IPS DF 4.7 (cell line): ENCODE results near the gene CHMP4B.

Experiments used
- DNase-seq: peaks from one replicate; pipeline ENCODE4 v3.0.0-alpha.2; 2013; ENCODE audit warnings: low spot score; ENCODE audit errors: extremely low read depth

Gene CHMP4B

DNA sequence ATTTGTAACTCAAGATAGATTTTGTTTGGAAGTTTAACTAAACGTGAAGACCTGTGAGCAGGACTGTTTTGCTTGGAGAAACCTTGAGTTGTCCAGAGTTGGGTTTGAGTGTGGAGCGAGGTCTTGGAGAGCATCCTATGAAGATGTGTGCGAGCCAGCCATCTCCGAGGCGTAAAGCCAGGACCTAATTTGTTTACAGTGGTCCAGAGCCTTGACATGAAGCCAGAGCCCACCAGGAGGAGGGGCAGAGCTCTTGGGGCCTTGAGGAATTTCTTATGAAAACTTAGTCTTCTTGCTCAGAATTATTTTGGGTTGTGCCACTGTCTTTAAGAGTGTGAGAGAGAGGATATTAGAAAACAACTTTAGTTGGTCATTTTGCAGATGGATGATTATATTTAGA, 6.3 kb downstream of the CHMP4B start:
- DNase-seq, result no peak

DNA sequence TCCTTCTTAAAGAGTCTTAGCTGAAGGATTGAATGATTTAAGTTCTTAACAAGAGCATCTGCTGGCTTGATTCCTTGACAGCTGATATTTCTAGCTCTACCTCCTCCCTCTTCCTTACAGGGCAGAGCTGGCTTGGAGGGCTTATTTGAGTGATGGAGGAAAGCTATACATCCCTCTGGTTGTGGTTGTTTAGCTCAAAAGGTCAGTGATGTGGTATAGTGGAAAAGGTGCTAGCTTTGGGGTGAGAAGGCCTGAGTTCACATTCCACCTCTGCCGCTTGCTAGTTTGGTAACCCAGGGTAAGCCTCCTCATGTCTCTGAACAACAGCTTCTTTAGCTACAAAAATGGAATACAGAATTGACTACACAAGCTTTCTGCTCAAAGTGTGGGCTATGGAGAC, 8.3 kb downstream of the CHMP4B start:
- no peak for DNase-seq

DNA sequence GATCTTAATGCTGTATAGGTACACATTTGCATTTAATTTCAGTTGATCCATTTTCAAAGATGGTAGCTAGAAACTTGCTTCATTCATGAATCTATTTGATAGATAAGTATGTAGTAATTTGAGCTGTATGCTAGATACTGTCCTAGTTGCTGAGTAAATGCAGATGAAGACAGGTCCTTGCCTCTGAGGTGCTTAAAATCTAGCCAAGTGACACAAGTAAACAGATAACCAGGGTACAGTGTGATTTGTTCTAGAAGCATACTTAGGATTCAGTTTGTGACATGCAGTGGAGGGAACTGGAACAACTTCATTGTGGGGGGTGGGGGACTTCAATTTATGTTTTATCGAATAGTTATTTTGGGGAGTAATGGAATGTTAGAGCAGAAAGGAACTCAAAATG, 9.2 kb downstream of the CHMP4B start:
- DNase-seq, result no peak

DNA sequence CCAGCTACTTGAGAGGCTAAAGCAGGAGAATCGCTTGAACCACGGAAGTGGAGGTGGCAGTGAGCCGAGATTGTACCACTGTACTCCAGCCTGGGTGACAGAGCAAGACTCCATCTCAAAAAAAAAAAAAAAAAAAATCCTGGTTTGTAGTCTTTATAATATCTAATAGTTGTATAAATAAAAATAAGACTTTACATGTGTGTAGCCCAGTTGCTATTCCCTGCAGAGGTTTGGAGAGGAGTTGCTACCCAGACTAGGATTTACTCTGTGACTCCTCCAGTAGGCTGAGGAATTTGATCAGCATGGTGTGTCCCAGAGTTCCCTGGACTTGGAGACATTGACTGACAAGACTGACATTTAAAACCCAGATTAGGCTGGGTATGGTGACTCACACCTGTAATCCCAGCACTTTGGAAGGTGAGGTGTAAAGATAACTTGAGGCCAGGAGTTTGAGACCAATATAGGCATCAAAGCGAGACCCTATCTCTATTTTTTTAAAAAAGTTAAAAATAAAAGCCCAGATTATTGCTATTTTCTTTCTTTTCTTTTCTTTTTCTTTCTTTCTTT, 10.2 kb downstream of the CHMP4B start:
- DNase-seq, result no peak

DNA sequence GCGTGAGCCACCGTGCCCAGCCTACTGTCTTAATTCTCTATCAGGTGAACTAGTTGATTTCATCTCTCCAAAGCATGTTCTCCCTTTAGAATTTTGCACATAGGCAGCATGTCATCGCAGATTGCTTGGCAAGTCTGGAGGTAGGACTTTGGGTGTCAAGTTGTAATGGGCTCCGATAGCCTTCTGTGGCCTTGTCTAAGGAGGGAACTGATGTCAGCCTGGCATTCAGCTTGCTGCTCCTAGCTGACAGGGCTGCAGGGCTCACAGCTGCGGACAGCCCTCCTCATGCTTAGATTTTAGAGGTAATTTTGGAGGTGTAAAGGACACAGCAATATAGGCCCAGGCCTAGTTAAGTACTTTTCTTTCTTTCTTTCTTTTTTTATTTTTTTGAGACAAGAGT, 11.3 kb downstream of the CHMP4B start:
- no peak for DNase-seq

DNA sequence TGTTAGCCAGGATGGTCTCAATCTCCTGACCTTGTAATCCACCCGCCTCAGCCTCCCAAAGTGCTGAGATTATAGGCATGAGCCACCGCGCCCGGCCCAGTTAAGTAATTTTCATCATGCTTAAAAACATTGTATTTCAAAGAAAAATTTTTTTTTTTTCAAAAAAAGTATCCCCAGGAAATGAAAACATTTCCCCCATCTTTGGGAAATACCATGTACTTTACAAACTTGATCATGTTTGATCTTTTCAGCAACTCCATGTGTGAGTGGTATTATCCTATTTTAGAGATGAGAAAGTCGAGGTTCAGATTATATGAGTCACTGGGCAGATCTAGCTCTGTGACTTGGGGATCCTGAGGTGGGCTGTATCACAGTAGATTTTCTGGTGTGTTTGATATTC, 11.8 kb downstream of the CHMP4B start:
- DNase-seq, result no peak

DNA sequence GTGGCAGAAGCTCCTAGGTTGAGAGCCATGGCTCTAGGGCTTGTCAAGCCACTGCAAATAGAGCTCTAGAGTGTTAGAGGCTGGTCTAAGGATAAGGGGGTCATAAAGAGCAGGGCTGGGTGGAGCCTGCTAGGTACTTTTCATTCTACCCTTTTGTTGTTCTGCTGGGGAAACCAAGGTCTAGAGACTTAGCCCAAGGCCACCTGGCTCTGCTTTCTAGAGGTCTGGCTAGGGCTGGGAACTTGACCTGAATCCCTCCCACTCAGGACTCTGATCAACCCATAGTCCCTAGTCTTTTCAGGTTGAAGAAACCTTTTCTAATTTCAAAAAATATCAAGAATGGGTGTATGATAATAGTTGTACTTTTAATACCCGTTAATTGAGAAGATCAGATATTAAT, 13.7 kb downstream of the CHMP4B start:
- DNase-seq, result no peak

DNA sequence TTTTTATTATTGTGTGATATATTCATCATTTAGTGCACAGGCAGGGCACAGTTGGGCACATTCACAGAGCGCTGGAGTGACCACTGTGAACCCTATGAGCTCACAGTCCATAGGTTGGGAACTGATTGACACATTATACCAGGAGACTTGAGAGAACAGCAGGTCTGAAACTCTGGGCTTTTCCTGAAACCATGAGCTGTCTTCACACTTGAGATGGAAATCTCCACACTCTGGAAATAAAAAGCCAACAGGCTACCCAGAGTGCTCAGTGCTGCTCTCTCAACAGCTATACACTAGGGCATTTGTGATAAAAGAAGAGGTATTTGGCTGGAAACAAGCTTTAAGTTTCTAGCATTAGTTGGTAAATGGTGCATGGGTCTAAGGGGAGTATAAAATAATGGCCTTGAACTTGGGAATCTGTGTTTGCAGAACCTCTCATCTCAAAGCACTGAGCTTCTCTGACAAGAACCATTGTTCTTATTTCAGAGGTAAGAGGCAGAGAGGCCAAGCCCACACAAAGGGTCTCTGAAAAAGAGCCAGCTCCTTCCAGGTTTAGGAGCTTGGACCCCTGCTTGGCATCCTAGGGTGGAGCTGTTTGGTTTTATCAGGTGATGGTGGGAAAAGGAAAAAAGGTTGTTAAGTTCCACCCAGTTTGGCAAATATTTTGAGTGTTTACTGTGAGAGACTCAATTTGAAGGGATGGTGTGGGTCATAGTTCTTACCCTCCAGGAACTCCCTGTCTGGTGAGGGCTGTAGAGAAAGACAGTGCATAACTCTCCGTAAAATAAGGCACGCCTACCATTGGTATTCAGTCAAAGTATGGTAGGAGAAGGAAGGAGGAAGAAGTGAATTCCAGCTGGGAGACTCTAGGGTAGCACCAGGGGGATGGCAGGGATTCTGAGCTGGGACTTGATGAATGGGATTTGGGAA, 14.5 kb downstream of the CHMP4B start:
- DNase-seq, result no peak

DNA sequence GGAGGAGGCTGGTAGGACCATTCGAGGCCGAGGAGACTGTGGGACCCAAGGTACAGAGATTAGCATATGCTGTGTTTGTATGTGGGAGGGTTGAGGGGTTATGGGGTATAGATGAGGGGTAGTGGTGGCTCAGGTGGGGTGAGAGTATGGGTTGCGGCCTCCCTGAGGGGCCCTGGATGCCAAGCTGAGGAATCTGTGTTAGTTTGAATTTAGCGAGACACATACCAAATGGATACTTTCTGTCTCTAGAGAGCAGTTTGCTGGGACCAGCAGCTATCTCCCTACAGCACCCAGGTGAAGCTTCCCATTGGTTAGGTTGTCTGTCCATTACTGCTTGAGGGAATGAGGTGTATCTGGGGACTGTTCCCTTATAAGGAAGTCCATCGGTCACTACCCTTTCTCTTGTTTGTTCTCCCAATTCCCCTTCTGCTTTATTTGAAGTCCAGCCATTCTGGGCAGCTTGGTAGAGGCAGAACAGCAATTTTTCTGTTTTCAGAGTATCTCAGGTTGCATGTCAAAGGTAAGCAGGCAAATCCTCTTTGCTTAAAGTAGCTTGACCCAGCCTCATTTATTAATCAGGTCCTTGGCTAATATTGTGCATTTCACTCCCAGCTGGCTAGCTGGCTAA, 15.2 kb downstream of the CHMP4B start:
- peak; percentile 49 for DNase-seq

DNA sequence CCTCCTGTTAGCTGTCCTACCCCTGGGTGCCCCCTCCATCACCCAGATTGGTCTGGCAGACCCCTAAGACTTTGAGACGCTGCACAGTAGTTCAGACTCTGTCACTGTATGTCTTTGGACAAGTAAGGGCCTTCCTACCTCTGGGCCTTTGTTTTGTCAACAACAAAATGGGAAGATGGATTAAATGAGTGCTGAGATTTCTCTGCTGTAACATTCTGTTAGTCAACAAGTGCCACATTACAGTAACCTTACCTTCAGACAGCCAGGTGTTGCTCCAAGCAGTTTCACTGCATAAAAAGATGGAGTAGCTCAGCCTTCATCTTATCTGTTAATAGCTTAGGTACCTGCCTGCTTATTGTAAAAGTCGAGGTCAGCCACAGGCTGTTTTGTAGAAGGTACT, 16.0 kb downstream of the CHMP4B start:
- DNase-seq, result no peak

DNA sequence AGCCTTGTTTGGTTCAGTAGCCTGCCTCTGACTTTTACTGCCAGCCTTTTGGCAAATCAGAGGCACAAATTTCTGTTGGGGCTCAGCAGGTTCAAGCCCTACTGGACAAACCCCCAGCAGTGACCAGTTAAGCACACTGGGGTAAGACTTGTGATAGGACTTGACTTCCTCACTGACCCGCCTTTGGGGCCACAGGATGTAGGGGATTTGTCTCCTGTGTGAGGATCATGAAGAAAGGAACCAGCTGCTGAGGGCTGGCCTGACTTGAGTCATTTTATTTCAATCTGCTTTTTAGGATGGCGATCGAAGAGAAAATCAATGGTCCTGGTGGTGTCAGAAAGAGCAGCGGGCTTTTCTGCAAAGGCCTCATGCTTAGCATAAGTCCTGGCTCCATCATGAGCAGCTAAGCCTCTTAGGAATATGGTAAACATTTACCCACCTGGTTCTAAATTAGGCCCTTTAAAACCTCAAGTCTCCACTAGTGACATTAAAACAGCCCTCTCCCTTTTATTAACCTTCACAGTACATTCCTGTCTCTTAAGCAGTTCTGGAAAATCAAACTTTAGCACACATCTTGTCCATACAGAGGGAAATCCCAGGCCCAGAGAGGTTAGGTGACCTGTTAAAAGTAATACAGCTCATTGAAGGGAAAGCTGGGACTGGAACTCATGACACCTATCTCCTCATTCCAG, 16.6 kb downstream of the CHMP4B start:
- DNase-seq, result no peak

DNA sequence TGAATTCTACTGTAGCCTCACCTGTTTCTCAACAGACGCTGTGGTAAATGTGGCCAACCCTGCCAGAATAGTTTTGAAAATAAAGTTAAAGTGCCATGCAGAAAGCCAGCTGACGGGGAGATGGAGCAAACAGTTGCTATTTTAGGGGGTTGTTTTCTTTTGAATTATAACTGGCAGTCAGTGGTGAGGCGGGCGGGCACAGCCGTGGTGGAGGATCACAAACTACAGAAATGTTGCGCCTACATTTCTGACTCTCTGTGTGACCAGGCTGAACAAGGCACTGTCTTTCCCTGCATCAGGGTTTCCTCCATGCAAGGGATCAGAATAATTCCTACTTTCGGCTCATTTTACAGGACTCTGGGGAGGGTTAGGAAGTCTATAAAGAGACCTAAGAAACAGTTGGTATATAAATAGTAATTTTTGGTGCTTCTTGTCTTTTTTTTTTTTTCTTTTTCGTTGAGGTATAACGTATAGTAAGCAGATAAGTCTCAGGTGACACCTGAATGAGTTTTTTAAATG, 17.2 kb downstream of the CHMP4B start:
- no peak for DNase-seq

DNA sequence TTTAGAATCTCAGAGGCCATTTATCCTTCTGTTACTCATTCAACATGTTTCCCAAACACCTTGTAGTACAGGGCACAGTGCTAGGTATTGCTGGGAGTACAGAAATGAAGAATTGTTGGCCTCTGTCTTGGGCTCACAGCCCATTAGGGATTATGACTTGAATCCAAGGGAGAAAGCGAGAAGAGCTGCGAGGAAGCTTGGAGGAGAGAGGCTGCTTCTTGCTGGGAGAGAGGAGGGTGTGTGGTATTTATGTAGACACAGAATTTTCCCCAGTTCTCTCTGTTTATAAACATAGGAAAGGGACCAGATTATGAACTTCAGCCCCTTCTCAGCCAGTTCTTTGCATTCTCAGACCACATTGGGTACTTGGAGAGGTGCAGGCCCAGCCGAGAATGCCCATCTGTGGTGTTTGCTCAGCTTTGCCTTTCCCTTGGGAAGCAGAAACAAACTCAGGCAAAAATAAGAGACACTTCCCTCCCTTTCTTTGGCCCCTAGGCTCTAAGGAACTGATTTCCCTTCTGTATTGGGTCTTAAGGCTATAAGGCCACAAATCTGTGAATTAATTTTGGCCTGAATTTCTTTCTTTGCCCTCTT, 17.9 kb downstream of the CHMP4B start:
- DNase-seq, result no peak

DNA sequence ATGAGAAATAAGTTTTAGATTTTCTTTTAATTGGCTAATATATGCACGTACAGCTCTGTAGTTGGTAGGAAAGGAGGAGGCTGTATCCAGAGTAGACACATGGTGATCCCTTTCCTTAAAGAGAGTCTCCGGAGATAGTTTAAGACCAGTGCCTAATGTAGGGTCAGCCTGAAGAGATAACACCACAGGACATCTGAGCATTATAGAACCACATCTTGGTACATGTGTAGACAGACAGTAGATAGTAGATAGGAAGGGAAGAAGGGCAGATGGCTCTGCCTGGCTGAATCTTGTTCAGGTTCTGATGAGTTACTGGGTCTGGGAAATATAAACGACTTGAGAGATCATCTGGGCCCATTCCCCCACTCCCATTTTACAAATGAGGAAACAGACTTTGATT, 18.5 kb downstream of the CHMP4B start:
- no peak for DNase-seq

DNA sequence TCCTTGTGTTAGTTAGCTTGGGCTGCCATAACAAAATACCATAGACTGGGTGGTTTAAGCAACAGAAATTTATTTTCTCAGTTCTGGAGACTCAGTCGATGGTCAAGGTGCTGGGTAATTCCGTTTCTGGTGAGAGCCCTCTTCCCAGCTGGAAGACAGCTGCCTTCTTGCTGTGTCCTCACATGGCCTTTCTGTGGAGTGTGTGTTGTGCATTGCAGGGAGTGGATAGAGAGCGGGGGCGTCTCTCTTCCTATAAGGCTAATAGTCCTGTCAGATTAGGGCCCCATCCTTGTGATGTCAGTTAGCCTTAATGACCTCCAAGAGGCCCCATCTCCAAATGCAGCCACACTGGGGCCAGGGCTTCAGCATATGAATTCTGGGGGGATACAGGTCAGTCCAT, 19.2 kb downstream of the CHMP4B start:
- DNase-seq, result no peak

DNA sequence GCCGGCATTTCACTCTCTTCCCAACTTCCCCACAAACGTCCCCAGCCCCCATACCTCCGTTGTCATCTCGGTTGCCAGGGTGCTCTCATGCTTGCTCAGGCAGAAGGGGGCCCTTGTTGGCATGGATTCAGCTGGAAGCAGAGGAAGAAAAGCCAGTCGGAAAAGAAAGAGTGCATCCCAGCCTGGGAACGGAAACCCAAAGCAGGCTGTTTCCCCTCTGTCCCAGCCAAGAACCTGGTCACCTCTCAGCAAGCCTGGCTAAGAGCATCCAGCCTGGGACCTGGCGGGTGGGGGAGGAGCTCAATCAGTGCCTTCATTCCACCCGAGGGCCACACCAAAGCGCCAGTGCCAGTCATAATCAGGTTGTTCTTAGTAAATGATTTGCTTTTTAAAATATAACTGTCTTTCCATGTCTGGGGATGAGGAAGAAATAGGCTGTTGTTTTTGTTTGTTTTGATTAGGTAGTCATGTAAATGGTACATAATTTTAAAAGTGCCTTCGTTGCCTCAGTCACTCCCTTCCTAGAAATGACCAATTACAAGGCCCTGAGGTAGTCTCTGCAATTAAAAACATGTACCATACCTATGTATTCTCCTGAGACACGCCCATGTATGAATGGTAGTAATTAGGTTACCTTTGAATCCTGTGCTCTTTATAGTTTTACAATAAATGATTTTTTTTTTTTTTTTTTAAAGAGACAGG, 21.1 kb downstream of the CHMP4B start:
- DNase-seq, result no peak

DNA sequence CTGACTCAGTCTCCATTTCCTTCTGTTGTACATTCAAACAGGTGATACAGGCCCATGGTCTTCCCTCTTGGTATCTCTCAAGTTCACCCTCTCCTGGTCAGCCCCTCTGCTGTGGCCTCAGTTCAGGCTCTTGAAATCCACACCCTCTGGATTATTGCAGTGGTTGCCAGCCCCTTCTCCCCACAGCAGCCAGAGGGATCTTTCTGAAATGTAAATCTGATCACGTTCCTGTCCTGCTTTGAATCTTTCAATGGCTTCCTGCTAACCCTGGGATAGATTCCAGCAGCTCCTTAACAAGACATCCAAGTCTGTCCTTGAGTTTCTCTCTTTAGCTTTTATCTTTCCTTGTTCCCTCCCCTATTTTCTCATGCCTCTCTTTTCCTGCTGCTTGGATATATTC, 22.2 kb downstream of the CHMP4B start:
- DNase-seq, result no peak

DNA sequence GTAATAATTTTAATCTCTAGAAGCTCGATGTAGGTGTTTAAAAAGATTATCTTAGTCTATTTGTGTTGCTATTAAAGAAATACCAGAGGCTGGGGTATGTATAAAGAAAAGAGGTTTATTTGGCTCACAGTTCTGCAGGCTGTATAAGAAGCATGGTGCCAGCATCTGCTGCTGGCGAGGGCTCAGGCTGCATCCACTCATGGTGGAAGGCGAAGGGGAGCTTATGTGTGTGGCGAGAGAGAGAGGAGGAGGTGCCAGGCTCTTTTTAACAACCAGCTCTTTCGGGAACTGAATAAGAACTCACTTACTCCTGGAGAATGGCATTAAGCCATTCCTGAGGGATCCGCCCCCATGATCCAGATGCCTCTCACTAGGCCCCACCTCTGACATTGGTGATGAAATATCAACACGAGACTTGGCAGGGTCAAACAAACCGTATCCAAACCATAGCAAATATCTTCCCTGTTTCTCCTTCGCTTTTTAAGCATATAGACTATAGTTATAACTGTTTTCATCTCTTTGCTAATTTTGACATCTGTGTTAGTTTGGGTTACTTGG, 24.5 kb downstream of the CHMP4B start:
- DNase-seq, result no peak

DNA sequence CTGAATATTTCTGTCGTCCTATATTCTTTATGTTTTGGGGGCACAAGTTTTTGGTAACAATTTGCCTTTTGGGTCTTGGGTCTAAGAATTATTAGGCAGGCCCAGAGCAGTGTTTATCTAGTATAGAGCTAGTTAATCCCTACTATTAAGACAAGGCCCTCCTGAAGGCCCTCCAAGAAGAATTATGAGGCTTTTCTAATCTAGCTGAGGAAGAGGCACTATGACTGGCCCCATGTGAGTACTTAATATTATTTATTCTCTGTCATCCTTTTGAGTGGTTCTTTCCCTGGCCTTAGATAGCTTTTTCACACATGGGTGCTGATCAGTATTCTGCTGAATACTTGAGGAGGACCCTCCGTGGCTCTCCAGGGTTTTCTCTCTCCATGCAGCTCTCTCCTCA, 25.1 kb downstream of the CHMP4B start:
- no peak for DNase-seq

DNA sequence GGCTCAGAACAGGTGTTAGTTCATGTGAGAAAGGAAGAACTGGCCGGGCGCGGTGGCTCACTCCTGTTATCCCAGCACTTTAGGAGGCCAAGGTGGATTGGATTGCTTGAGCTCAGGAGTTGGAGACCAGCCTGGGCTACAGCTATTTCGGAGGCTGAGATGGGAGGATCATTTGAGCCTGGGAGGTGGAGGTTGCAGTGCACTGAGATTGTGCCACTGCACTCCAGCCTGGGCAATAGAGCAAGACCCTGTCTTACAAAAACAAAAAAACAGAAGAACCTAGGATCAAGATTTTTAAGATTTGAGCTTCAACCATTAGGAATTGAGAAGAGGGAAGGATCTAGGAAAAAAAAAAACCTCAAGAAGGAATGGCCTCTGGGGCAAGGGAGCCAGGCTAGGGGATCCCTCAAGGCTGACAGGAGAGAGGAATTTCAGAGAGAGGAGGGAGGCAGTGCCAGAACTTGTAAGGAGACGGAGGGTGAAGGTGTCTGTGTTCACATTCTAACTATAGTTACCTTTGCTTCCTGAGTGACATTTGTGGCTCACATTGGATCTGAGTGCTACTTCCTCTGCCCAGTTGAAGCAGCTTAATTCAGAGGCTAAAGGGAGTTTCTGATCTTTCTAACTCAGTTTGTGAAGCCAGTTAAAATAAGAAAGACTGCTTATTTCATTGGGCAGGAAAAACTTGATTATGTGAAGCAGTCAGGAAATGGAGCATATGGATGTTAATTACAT, 26.1 kb downstream of the CHMP4B start:
- DNase-seq, result no peak
